Measurements from ENCODE around the gene PCYT2. TPM values are rescaled to one million over a fixed set of nuclear protein-coding genes. Genes with fewer than 3 reads are reported as not detected.

PCYT2 gene
- total RNA-seq, 1 donor = 43.9 TPM

- DNase-seq (ENCODE audit: low read depth in 2 of 3, low spot score in 2 of 3) = no peak
These were observed 51.1 kb downstream of the PCYT2 start, which contains the start of gene P4HB for GRCh38 chr17:81859906-81860755. P4HB (minus strand) TSS chr17:81860535; CDS start chr17:81860471, 64 bp downstream.

DNA sequence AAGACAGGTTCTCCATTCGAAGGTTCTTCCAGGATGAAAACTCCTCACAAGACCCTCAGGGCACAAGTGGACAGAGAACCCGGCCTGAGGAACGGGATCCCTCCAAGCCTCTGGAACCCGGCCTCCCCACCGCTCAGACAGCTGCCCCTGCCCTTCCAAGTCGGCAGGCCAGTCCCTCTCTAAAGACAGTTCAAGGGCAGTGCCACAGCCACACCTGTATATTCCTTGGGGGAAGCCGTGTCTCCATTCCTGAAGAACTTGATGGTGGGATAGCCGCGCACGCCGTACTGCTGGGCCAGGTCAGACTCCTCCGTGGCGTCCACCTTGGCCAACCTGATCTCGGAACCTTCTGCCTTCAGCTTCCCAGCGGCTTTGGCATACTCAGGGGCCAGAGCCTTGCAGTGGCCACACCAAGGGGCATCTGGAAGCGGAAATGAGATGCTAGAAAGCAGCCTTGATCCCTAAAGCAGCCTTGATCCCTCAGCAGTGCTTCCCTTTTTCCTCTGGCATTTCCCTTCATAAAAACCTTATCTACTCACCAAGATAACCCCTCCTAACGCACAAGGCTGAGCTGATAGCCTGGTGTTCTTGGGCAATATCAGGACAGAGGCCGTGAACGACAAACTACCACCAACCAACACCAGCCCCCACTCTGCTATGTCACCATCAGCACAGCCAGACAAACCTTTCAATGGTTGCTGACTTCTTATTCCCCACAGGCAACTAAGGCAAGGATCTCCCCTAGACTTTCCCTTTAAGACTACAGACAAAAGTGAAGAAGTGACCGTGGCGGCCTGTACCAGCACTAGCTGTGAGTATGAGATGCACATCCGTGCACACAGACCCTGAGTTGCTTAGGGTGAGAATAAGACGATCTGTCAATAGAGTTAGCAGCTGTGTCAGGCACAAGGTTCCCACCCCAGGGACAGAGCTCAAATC lies 52.0 kb downstream of the PCYT2 start:
- DNase-seq (ENCODE audit: low read depth in 2 of 3, low spot score in 2 of 3) = no peak

- no peak for DNase-seq (ENCODE audit: low read depth in 2 of 3, low spot score in 2 of 3)
These were observed 52.8 kb downstream of the PCYT2 start for GRCh38 chr17:81858170-81858966.

DNA sequence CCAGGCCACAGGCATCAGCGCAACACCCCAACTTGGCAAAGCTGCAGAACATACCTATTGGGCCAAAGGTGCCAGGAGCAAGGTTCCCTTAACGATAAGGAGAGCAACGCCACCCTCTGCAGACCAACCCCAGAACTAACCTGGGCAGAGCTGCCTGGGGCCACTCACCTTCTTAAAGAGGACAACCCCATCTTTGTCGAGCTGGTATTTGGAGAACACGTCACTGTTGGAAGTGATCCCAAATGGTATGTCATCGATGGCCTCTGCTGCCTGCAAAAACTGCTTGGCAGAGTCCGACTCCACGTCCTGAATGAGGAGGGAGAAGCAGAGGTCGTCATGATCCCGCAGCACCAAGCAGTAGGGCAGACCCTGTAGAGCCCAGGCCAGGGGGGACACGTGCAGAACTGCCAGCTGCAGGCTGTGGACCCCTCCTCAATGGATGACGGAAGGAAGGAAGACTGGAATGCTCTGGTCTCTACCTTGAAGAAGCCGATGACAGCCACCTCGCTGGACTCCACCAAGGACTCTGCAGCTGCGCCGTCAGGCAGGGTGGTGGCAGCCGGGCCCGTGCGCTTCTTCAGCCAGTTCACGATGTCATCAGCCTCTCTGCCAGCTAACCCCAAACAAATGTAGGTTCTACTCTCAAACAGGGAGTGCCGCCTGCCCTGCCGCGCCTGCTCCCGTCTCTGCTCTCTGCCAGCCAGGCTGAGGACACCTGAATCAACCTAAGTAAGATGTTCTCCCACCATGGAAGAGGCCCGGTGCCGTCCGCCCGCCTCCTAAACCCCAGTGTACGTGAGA lies 56.0 kb downstream of the PCYT2 start:
- peak in 1 of 3 donors; percentile 30 for DNase-seq (ENCODE audit: low read depth in 2 of 3, low spot score in 2 of 3)

DNA sequence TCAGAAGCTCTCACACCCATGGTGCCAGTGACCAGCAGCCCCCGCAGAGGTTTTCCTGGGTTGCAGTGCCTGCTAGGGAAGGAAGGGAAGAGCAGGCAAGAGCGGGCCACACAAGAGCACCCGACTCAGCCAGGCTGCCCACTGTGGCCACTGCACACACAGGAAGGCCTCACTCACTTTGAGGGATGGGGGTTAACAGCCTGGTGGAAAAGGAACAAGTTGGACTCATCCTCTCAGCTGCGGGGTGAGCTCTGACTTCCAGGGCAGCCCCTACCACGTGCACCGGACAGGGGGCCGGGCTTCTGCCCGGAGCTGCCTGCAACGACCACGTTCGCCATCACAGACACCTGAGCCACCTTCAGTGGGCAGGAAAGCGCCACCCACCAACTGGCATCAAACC lies 59.0 kb downstream of the PCYT2 start:
- DNase-seq (ENCODE audit: low read depth in 2 of 3, low spot score in 2 of 3) = no peak

DNA sequence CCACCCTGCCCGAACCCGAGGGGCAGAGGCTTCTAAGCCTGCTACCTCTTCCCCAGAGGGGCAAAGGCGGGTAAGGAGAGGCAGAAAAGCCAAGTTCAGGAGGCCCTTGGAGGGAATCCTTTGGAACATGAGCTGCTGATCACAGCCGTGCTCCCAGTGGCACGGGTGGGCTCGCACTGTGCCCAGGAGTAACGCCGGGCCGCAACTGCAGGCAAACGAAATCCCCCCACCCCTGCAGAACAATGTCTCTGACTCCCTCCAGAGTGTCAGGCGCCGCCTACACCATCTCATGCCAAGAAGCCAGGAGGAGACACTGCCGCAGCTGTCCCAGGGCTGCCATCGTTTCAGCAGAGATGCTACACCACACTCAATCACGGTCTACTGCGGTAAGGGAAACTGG lies 59.8 kb downstream of the PCYT2 start:
- no peak for DNase-seq (ENCODE audit: low read depth in 2 of 3, low spot score in 2 of 3)

Other genes starting within 250 kb of the PCYT2 start
- 80.0 TPM for gene OXLD1, start 244.8 kb downstream of the PCYT2 start, total RNA-seq
- 8.3 TPM for gene CCDC137, start 244.7 kb downstream of the PCYT2 start, total RNA-seq
- 27.5 TPM for gene ARL16, start 227.6 kb downstream of the PCYT2 start, total RNA-seq
- 82.9 TPM for gene HGS, start 227.4 kb downstream of the PCYT2 start, total RNA-seq
- gene MRPL12, start 208.0 kb downstream of the PCYT2 start, total RNA-seq = 11.6 TPM
- gene SLC25A10, start 199.1 kb downstream of the PCYT2 start, total RNA-seq = 11.6 TPM
- gene GCGR, start 107.2 kb downstream of the PCYT2 start, total RNA-seq = not detected
- 65.2 TPM for gene MCRIP1, start 78.1 kb downstream of the PCYT2 start, total RNA-seq
- 1.3 TPM for gene PPP1R27, start 76.3 kb downstream of the PCYT2 start, total RNA-seq
- 277 TPM for gene P4HB, start 50.9 kb downstream of the PCYT2 start, total RNA-seq
- gene ARHGDIA, start 40.1 kb downstream of the PCYT2 start, total RNA-seq = 206 TPM
- gene ALYREF, start 19.8 kb downstream of the PCYT2 start, total RNA-seq = 145 TPM
- 131 TPM for gene ANAPC11, start 19.7 kb downstream of the PCYT2 start, total RNA-seq
- 0.54 TPM for gene NPB, start 9.2 kb downstream of the PCYT2 start, total RNA-seq
- gene SIRT7, start 6.8 kb upstream of the PCYT2 start, total RNA-seq = 31.2 TPM
- 29.6 TPM for gene MAFG, start 16.3 kb upstream of the PCYT2 start, total RNA-seq
- gene PYCR1, start 25.9 kb upstream of the PCYT2 start, total RNA-seq = 26.4 TPM
- gene MYADML2, start 35.8 kb upstream of the PCYT2 start, total RNA-seq = not detected
- gene NOTUM, start 49.8 kb upstream of the PCYT2 start, total RNA-seq = 0.27 TPM
- gene ASPSCR1, start 66.2 kb upstream of the PCYT2 start, total RNA-seq = 28.0 TPM
- 32.3 TPM for gene CENPX, start 111.5 kb upstream of the PCYT2 start, total RNA-seq
- 16.4 TPM for gene LRRC45, start 111.9 kb upstream of the PCYT2 start, total RNA-seq
- 18.9 TPM for gene RAC3, start 120.3 kb upstream of the PCYT2 start, total RNA-seq
- gene DCXR, start 126.3 kb upstream of the PCYT2 start, total RNA-seq = 57.9 TPM
- 37.2 TPM for gene RFNG, start 140.4 kb upstream of the PCYT2 start, total RNA-seq
- gene GPS1, start 140.5 kb upstream of the PCYT2 start, total RNA-seq = 138 TPM
- 98.0 TPM for gene DUS1L, start 154.4 kb upstream of the PCYT2 start, total RNA-seq
- 80.8 TPM for gene FASN, start 186.8 kb upstream of the PCYT2 start, total RNA-seq